H1 (cell line): ENCODE results near the gene ENPP3. TPM values are rescaled to one million over a fixed set of nuclear protein-coding genes. Genes with fewer than 3 reads are reported as not detected.

Experiments
- CTCF ChIA-PET: fragments of 300-600 bp; sonication (Branson Sonifier 250); formaldehyde crosslinking; loops from one replicate; lab custom pipeline; 2021; ENCODE audit not compliant: partially characterized antibody; lab: Charles Lee
- POLR2A ChIA-PET: fragments of 300-600 bp; sonication (Branson Sonifier 250); formaldehyde crosslinking; loops from one replicate; lab custom pipeline; 2021; ENCODE audit warnings: inconsistent platforms; ENCODE audit not compliant: partially characterized antibody; lab: Charles Lee
- DNase-seq, 2 experiments: peaks; one replicate each; pipeline versions ENCODE4 v3.0.0 to v3.0.0-alpha.2; 2010 to 2022; ENCODE audit warnings: low spot score in 2 of 2, low read depth in 1 of 2, mixed read lengths in 1 of 2
- FAIRE-seq: peaks from 2 replicates; lab custom pipeline; 2011; peaks lifted over from hg19 to GRCh38; lab: Jason Lieb, UNC
- H2AFZ ChIP-seq: 2 replicates; pipeline ENCODE4 v1.8.1; 2012; ENCODE audit warnings: low read length, inconsistent platforms
- H2AK5ac ChIP-seq: 2 replicates; pipeline ENCODE4 v1.6.1; 2013; ENCODE audit warnings: low read depth, low read length
- H2BK120ac ChIP-seq: replicated peaks from 2 replicates; pipeline ENCODE3; 2013; ENCODE audit warnings: low read depth, low read length, inconsistent platforms
- H2BK12ac ChIP-seq: 2 replicates; pipeline ENCODE4 v1.6.1; 2013; ENCODE audit warnings: low read depth, low read length
- H2BK15ac ChIP-seq: 2 replicates; pipeline ENCODE4 v1.6.1; 2013; ENCODE audit warnings: low read length
- H2BK20ac ChIP-seq: 2 replicates; pipeline ENCODE4 v1.6.1; 2013; ENCODE audit warnings: low read length
- H2BK5ac ChIP-seq: 2 replicates; pipeline ENCODE4 v1.6.1; 2013; ENCODE audit warnings: low read depth, low read length
- H3K14ac ChIP-seq: 2 replicates; pipeline ENCODE4 v1.6.1; 2013; ENCODE audit warnings: inconsistent platforms; ENCODE audit not compliant: insufficient read length
- H3K18ac ChIP-seq: 2 replicates; pipeline ENCODE4 v1.6.1; 2013; ENCODE audit warnings: low read length; ENCODE audit errors: extremely low read depth
- H3K23ac ChIP-seq: 2 replicates; pipeline ENCODE4 v1.6.1; 2013; ENCODE audit warnings: inconsistent platforms; ENCODE audit not compliant: insufficient read length
- H3K23me2 ChIP-seq: 2 replicates; pipeline ENCODE4 v1.6.1; 2013; ENCODE audit warnings: low read depth, low read length
- H3K27ac ChIP-seq: 2 replicates; pipeline ENCODE4 v1.6.1; 2011; ENCODE audit warnings: low read depth, low read length, inconsistent platforms
- H3K27me3 ChIP-seq, 4 experiments: replicated peaks in 1 of 4; 1 replicate in 1 of 4; 2 replicates in 3 of 4; pipeline versions ENCODE4 v1.6.1 to v1.8.1; 2011 to 2013; ENCODE audit warnings: low read length in 3 of 4, mild to moderate bottlenecking in 3 of 4, inconsistent platforms in 2 of 4, mixed read lengths in 2 of 4, moderate library complexity in 1 of 4; ENCODE audit not compliant: control insufficient read depth in 3 of 4, insufficient read depth in 3 of 4; ENCODE audit errors: extremely low read depth in 1 of 4
- H3K36me3 ChIP-seq, 4 experiments: 2 replicates each; pipeline versions ENCODE4 v1.6.1 to v1.8.1; 2011 to 2013; ENCODE audit warnings: mild to moderate bottlenecking in 4 of 4, low read length in 3 of 4, moderate library complexity in 2 of 4, control low read depth in 1 of 4, inconsistent platforms in 1 of 4; ENCODE audit not compliant: insufficient read depth in 4 of 4, control insufficient read depth in 2 of 4
- H3K4ac ChIP-seq: replicated peaks from 2 replicates; pipeline ENCODE3; 2013; ENCODE audit warnings: low read length, low read depth, mixed read lengths, inconsistent platforms; ENCODE audit not compliant: insufficient read length
- H3K4me1 ChIP-seq, 4 experiments: replicated peaks in 1 of 4; 1 replicate in 1 of 4; 2 replicates in 3 of 4; pipeline versions ENCODE4 v1.6.1 to v1.8.1; 2011 to 2013; ENCODE audit warnings: low read length in 3 of 4, inconsistent platforms in 2 of 4, mixed read lengths in 1 of 4; ENCODE audit not compliant: insufficient read depth in 4 of 4, control insufficient read depth in 3 of 4
- H3K4me2 ChIP-seq, 2 experiments: 2 replicates each; pipeline versions ENCODE4 v1.6.1 to v1.8.1; 2011 to 2013; ENCODE audit warnings: low read depth in 2 of 2, low read length in 2 of 2, control low read depth in 1 of 2, inconsistent platforms in 1 of 2, mild to moderate bottlenecking in 1 of 2; ENCODE audit not compliant: insufficient read depth in 1 of 2
- H3K4me3 ChIP-seq, 4 experiments: fragments of 200-600, 300-600 bp in 1 of 4; sonication (generic), shearing (Covaris generic), sonication (Bioruptor Twin) in 1 of 4; 2 replicates each; pipeline versions ENCODE4 v1.5.1 to v1.8.1; 2011 to 2016; ENCODE audit warnings: low read length in 4 of 4, low read depth in 3 of 4, control low read depth in 2 of 4, inconsistent platforms in 2 of 4, mild to moderate bottlenecking in 2 of 4, mixed read lengths in 1 of 4, moderate library complexity in 1 of 4; ENCODE audit not compliant: insufficient read depth in 2 of 4; ENCODE audit errors: extremely low read depth in 1 of 4
- H3K56ac ChIP-seq: replicated peaks from 2 replicates; pipeline ENCODE3; 2013; ENCODE audit warnings: low read depth, mild to moderate bottlenecking, mixed read lengths, low read length, inconsistent platforms; ENCODE audit not compliant: insufficient read length
- H3K79me1 ChIP-seq: 2 replicates; pipeline ENCODE4 v1.6.1; 2013; ENCODE audit warnings: low read depth, low read length, control low read depth
- H3K79me2 ChIP-seq, 2 experiments: 2 replicates each; pipeline versions ENCODE4 v1.6.1 to v1.8.1; 2012 to 2013; ENCODE audit warnings: low read length in 2 of 2, mild to moderate bottlenecking in 2 of 2, inconsistent platforms in 1 of 2; ENCODE audit not compliant: insufficient read depth in 2 of 2, control insufficient read depth in 1 of 2
- H3K9ac ChIP-seq, 4 experiments: replicated peaks in 1 of 4; 1 replicate in 1 of 4; 2 replicates in 3 of 4; pipeline versions ENCODE4 v1.6.1 to v1.8.1; 2011 to 2013; ENCODE audit warnings: low read depth in 3 of 4, low read length in 3 of 4, control low read depth in 2 of 4, mild to moderate bottlenecking in 2 of 4, moderate library complexity in 2 of 4, inconsistent platforms in 1 of 4; ENCODE audit errors: extremely low read depth in 1 of 4
- H3K9me3 ChIP-seq, 2 experiments: 2 replicates each; pipeline versions ENCODE4 v1.6.1 to v1.8.1; 2012 to 2013; ENCODE audit warnings: mild to moderate bottlenecking in 2 of 2, moderate library complexity in 2 of 2, control low read depth in 1 of 2, inconsistent platforms in 1 of 2, low read depth in 1 of 2, low read length in 1 of 2, mixed read lengths in 1 of 2; ENCODE audit not compliant: insufficient read depth in 2 of 2
- H4K20me1 ChIP-seq, 2 experiments: replicated peaks in 1 of 2; 2 replicates each; pipeline versions ENCODE3 to v1.8.1; 2011 to 2013; ENCODE audit warnings: inconsistent platforms in 2 of 2, low read length in 2 of 2, mild to moderate bottlenecking in 1 of 2; ENCODE audit not compliant: insufficient read depth in 2 of 2, control insufficient read depth in 1 of 2
- H4K5ac ChIP-seq: 2 replicates; pipeline ENCODE4 v1.6.1; 2013; ENCODE audit warnings: low read length, low read depth, mixed read lengths, inconsistent platforms; ENCODE audit not compliant: insufficient read length
- H4K8ac ChIP-seq: 2 replicates; pipeline ENCODE4 v1.8.0; 2013; ENCODE audit warnings: mild to moderate bottlenecking, moderate library complexity, low read length, inconsistent platforms; ENCODE audit not compliant: insufficient read depth; ENCODE audit errors: extremely low read depth
- H4K91ac ChIP-seq: replicated peaks from 2 replicates; pipeline ENCODE3; 2013; ENCODE audit warnings: low read length, mixed read lengths, inconsistent platforms; ENCODE audit not compliant: insufficient read length
- JUND ChIP-seq: IDR thresholded peaks from 2 replicates; pipeline ENCODE4 v1.6.1; 2011; ENCODE audit warnings: mild to moderate bottlenecking, improper control_type of control experiment, low read length
- NANOG ChIP-seq: IDR thresholded peaks from 2 replicates; pipeline ENCODE4 v1.6.1; 2011; ENCODE audit warnings: low read length, low read depth, mild to moderate bottlenecking, inconsistent platforms; ENCODE audit not compliant: insufficient read depth, poor library complexity, severe bottlenecking
- RNF2 ChIP-seq: fragments of 200-900, 300-1000 bp; sonication (generic); IDR thresholded peaks from 2 replicates; pipeline ENCODE4 v1.7.1; 2016; ENCODE audit warnings: borderline replicate concordance, low read depth, mild to moderate bottlenecking, antibody characterized with exemption, low read length; ENCODE audit not compliant: poor library complexity, severe bottlenecking; ENCODE audit errors: missing control alignments
- WGBS, 2 experiments: shearing (Covaris generic) in 1 of 2; methylation state at CpG; one replicate each; pipeline versions ENCODE4 v1.1.6 to v1.1.7; 2013 to 2015; ENCODE audit warnings: low lambda C conversion rate in 2 of 2, mixed read lengths in 2 of 2, inconsistent platforms in 1 of 2, low coverage in 1 of 2, missing lambda C conversion rate in 1 of 2; ENCODE audit not compliant: insufficient replicate concordance in 2 of 2, insufficient coverage in 1 of 2, insufficient read length in 1 of 2; ENCODE audit errors: extremely low coverage in 1 of 2, missing lambda C conversion rate in 1 of 2; 5-methylcytosine and 5-hydroxymethylcytosine counted together
- polyA plus RNA-seq, 7 experiments: library from polyadenylated mRNA; depleted of rRNA in 3 of 7; stranded (reverse) in 5 of 7; unstranded in 2 of 7; fragments of >200 nt in 5 of 7; fragments of 200-250 nt in 2 of 7; gene quantifications; 1 replicate in 5 of 7; 2 replicates in 1 of 7; 4 replicates in 1 of 7; pipeline versions ENCODE4 v1.2.1 to v1.2.3, GENCODE V29; 2011 to 2013; ENCODE audit warnings: missing spikeins in 2 of 7, mixed read lengths in 2 of 7
- total RNA-seq: library from RNA; stranded (reverse); fragmentation: NEBNext Ultra II Directional; extraction: Animal tissue kit (Norgen Biotek cat#: 25700); gene quantifications from 2 replicates; pipeline ENCODE4 v1.2.1, GENCODE V29; 2021

The ENPP3 gene
- total and polyA plus RNA-seq, 2 of the 8 experiments (the other 6 are each of a cell fraction or from before 2014, with no cell fraction given), result 0.11 TPM; not detected in 1

DNA sequence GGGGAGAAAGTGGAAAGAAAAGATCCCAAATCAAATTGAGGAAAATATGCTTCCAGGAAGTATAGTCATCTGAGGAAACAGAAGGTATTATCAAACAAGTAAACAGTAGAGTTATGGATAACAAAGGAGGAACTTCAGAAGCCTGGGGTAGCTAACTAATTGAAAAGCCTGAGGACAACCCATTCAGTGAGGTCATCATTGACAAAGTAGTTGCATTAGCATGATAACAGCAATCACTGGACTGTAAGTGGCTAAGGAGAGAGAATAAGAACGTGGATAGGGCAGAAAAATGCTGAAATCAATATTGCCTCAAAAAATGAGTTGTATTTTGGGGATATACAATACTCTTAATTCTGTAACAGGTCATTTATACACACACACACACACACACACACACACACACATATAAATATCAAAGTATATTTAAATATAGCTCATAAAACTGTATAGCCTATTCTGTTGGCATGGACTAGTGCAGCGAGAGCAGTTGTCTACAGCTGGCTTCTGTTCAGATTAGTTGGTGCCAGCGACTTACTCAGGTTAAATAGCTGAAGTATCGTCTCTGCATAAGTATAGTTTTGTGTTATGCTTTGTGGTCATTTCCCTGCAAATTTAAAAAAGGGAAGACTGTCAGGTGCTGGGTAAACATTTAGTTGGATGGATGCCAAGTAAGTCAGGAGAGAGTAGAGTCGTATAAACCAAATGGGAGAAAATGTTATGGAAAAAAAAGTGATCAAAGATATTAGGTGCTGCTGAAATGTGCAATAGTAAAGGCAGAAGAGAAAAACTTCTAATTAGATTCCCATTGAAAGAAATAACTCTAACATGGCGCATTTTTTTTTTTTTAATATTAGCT is 107.6 kb downstream of the ENPP3 start:
- CTCF ChIA-PET, result interaction anchor here (0.7 to 1.1 kb wide), 2 partner anchors 15 to 24 kb away, joined by 3 to 5 read pairs; no protein-coding TSS in a partner anchor
- Histone ChIP-seq H3K4ac (no peak overlapping the region), H2BK20ac (no peak overlapping the region), H3K27ac (no peak overlapping the region), H3K14ac (no peak overlapping the region), H3K36me3 (no peaks in the 10 kb centered on the region), H3K4me2 (peak overlapping the region; percentile 11 to 31; a peak in 1 of 4 replicates), H3K4me3 (no peak overlapping the region), H3K9ac (no peak overlapping the region)
- POLR2A ChIA-PET, result interaction anchor here (0.7 to 1.8 kb wide), 2 partner anchors 159 to 173 kb away, joined by 3 to 4 read pairs; no protein-coding TSS in a partner anchor
- TF ChIP-seq NANOG (peak; percentile 16), JUND (no peak), RNF2 (no peak)
- TF ChIP-seq, all 59 proteins: peak for 1
- H3K27me3 ChIP-seq, result no peaks in the 10 kb centered on the region
- no peak overlapping the region for H2BK5ac ChIP-seq
- no peak overlapping the region for H4K8ac ChIP-seq
- no peaks in the 10 kb centered on the region for H3K79me1 ChIP-seq
- H3K9me3 ChIP-seq, result no peaks in the 10 kb centered on the region
- H3K18ac ChIP-seq, result no peak overlapping the region
- H3K56ac ChIP-seq, result no peak overlapping the region
- H2BK120ac ChIP-seq, result no peak overlapping the region
- H2BK15ac ChIP-seq, result no peak overlapping the region
- no peak overlapping the region for H2AK5ac ChIP-seq
- no peak for DNase-seq
- FAIRE-seq, result peak; percentile 48
- no peaks in the 10 kb centered on the region for H3K79me2 ChIP-seq
- H3K23me2 ChIP-seq, result no peaks in the 10 kb centered on the region; the same call in 1 of the 2 replicates
- H3K23ac ChIP-seq, result no peak overlapping the region
- no peak overlapping the region for H2BK12ac ChIP-seq
- no peak overlapping the region for H4K5ac ChIP-seq
- no peaks in the 10 kb centered on the region for H4K20me1 ChIP-seq
- H3K4me1 ChIP-seq, result peaks cover 0 to 2% (median 0%) of the 10 kb centered on the region in 4 experiments; a peak in 2 of 7 replicates
- WGBS, 2 experiments, result 62% methylated on average over 6 of the region's 6 CpGs; no CpG with 5 or more reads in 1 of the 2 experiments
- no peak overlapping the region for H2AFZ ChIP-seq
- no peak overlapping the region for H4K91ac ChIP-seq
